ENCODE data around the gene HES3. TPM values are rescaled to one million over a fixed set of nuclear protein-coding genes. Genes with fewer than 3 reads are reported as not detected.

Gene HES3
- total RNA-seq, 1 experiment from 2014 or later, result not detected

GRCh38 chr1:6294890-6295556 is 51.0 kb downstream of the HES3 start:
- intact Hi-C loops (cut with micrococcal nuclease; ENCODE audit: unreplicated experiment), result no loop called here
- CTCF ChIA-PET, result no interaction called here
- H3K27me3 ChIP-seq (replicated peaks; ENCODE audit: insufficient read depth, low read depth, low read length, poor library complexity), result no peaks in the 10 kb centered on the region

More at GRCh38 chr1:6294890-6295556, 51.0 kb downstream of the HES3 start:
- Histone ChIP-seq H3K9me3 (ENCODE audit: low read depth, low read length, poor library complexity, severe bottlenecking) (no peaks in the 10 kb centered on the region), H3K27ac (ENCODE audit: low read depth, low read length, poor library complexity, severe bottlenecking) (no peak overlapping the region), H3K4me3 (ENCODE audit: low read depth, low read length, poor library complexity, severe bottlenecking) (no peak overlapping the region), H3K36me3 (ENCODE audit: insufficient read depth, low read length, poor library complexity, severe bottlenecking) (no peaks in the 10 kb centered on the region), H3K4me1 (ENCODE audit: insufficient read depth, low read length, poor library complexity, severe bottlenecking) (no peaks in the 10 kb centered on the region)
- POLR2A ChIA-PET (ENCODE audit: low non-redundant PET), result no interaction called here
- no peak for DNase-seq (ENCODE audit: low spot score)
- BruUV-seq (replicated peaks), result no TSS peak
- TF ChIP-seq CTCF (conservative IDR thresholded peaks at IDR 0.05; ENCODE audit: low read depth, low read length) (no peak), EZH2 (IDR thresholded peaks at IDR 0.05; ENCODE audit: borderline replicate concordance, low read depth, low read length, poor library complexity, severe bottlenecking) (no peak)

Other genes with a start within 250 kb of the HES3 start
- gene KCNAB2, start 198.3 kb upstream of the HES3 start, total RNA-seq (2021), result 6.4 and 7.7 TPM in 2 replicates
- gene CHD5, start 63.9 kb upstream of the HES3 start, total RNA-seq (2021), result 0.22 and 0.58 TPM in 2 replicates
- 436 and 494 TPM in 2 replicates for gene RPL22, start 44.6 kb upstream of the HES3 start, total RNA-seq (2021)
- gene RNF207, start 38.1 kb upstream of the HES3 start, total RNA-seq (2021), result 6.4 and 12.5 TPM in 2 replicates
- 94.5 and 104 TPM in 2 replicates for gene ICMT, start 8.2 kb upstream of the HES3 start, total RNA-seq (2021)
- gene GPR153, start 16.9 kb downstream of the HES3 start, total RNA-seq (2021), result 8.4 and 11.7 TPM in 2 replicates
- gene ACOT7, start 149.6 kb downstream of the HES3 start, total RNA-seq (2021), result 129 and 132 TPM in 2 replicates
- not detected in 2 replicates for gene HES2, start 175.7 kb downstream of the HES3 start, total RNA-seq (2021)
- not detected in 2 replicates for gene ESPN, start 180.6 kb downstream of the HES3 start, total RNA-seq (2021)
- gene TNFRSF25, start 222.0 kb downstream of the HES3 start, total RNA-seq (2021), result 0.97 and 1.5 TPM in 2 replicates
- 0.86 and 2.3 TPM in 2 replicates for gene PLEKHG5, start 247.5 kb downstream of the HES3 start, total RNA-seq (2021)